K562 (cell line): ENCODE measurements around the gene ACBD5. TPM values are rescaled to one million over a fixed set of nuclear protein-coding genes. Genes with fewer than 3 reads are reported as not detected.

Source experiments
- BDP1 ChIP-seq: IDR thresholded peaks from 3 replicates; pipeline ENCODE4 v1.6.1; 2011; ENCODE audit not compliant: insufficient read length, insufficient read depth
- BRD9 ChIP-seq: fragments of 450-650 bp; IDR thresholded peaks from 2 replicates; pipeline ENCODE4 v1.6.1; 2018; ENCODE audit warnings: low read depth; ENCODE audit not compliant: partially characterized antibody
- CGGBP1 ChIP-seq: fragments of 250-450 bp; sonication (Bioruptor Pico); IDR thresholded peaks from 2 replicates; pipeline ENCODE4 v1.9.0; 2021; ENCODE audit warnings: mild to moderate bottlenecking
- EZH2 ChIP-seq: IDR thresholded peaks from 2 replicates; pipeline ENCODE4 v1.6.1; 2012; ENCODE audit warnings: low read depth, mild to moderate bottlenecking, inconsistent platforms, low read length, borderline replicate concordance
- KLF13 ChIP-seq: fragments of 450-650 bp; IDR thresholded peaks from 2 replicates; pipeline ENCODE4 v1.6.1; 2016; ENCODE audit warnings: missing genetic modification characterization, low read depth, mild to moderate bottlenecking, missing compliant biosample characterization, moderate library complexity, borderline replicate concordance
- MAFK ChIP-seq: IDR thresholded peaks from 2 replicates; pipeline ENCODE4 v1.6.1; 2011; ENCODE audit warnings: low read length, improper control_type of control experiment
- SP2 ChIP-seq: IDR thresholded peaks from 2 replicates; pipeline ENCODE4 v1.6.1; 2011; ENCODE audit warnings: mild to moderate bottlenecking, low read depth, low read length, moderate library complexity; ENCODE audit not compliant: poor library complexity, severe bottlenecking; ENCODE audit errors: extremely low read depth
- TBP ChIP-seq: optimal IDR thresholded peaks from 2 replicates; pipeline ENCODE3; 2011; ENCODE audit warnings: low read depth, low read length, improper control_type of control experiment
- XRCC4 ChIP-seq: IDR thresholded peaks from one replicate; pipeline ENCODE4 v1.6.1; 2011; ENCODE audit not compliant: insufficient read depth, insufficient read length; ENCODE audit errors: extremely low read depth
- YY1 ChIP-seq, 3 experiments: IDR thresholded peaks; 2 replicates each; pipeline ENCODE4 v1.6.1; 2011; ENCODE audit warnings: low read length in 2 of 3, mild to moderate bottlenecking in 2 of 3, moderate library complexity in 2 of 3, borderline replicate concordance in 1 of 3, control low read depth in 1 of 3, low read depth in 1 of 3; ENCODE audit not compliant: insufficient read depth in 3 of 3, insufficient replicate concordance in 2 of 3, control insufficient read depth in 1 of 3, insufficient read length in 1 of 3; ENCODE audit errors: extremely low read depth in 1 of 3
- ZBTB12 ChIP-seq: fragments of 250-450 bp; sonication (Bioruptor Pico); IDR thresholded peaks from 2 replicates; pipeline ENCODE4 v1.4.0; 2020
- ZBTB2 ChIP-seq: fragments of 450-650 bp; IDR thresholded peaks from 2 replicates; pipeline ENCODE4 v1.6.1; 2016; ENCODE audit warnings: antibody characterized with exemption
- ZEB2 ChIP-seq: fragments of 450-650 bp; IDR thresholded peaks from 2 replicates; pipeline ENCODE4 v1.6.1; 2016
- ZNF12 ChIP-seq: sonication (generic); formaldehyde crosslinking; IDR thresholded peaks from 2 replicates; pipeline ENCODE4 v1.4.0; 2020; ENCODE audit warnings: mild to moderate bottlenecking, missing genetic modification reagents
- ZNF23 ChIP-seq: fragments of 250-450 bp; sonication (Bioruptor Pico); IDR thresholded peaks from 2 replicates; pipeline ENCODE4 v1.4.0; 2020; ENCODE audit warnings: mild to moderate bottlenecking
- ZNF445 ChIP-seq: fragments of 250-450 bp; sonication (Bioruptor Pico); IDR thresholded peaks from 2 replicates; pipeline ENCODE4 v1.4.0; 2020; ENCODE audit warnings: low read depth, mild to moderate bottlenecking, moderate library complexity
- ZNF695 ChIP-seq: fragments of 450-650 bp; formaldehyde crosslinking; IDR thresholded peaks from 2 replicates; pipeline ENCODE4 v1.4.0; 2020; ENCODE audit warnings: mild to moderate bottlenecking, moderate library complexity
- ZNF764 ChIP-seq: fragments of 250-450 bp; sonication (Bioruptor Pico); IDR thresholded peaks from 2 replicates; pipeline ENCODE4 v1.4.0; 2020; ENCODE audit warnings: low read depth, mild to moderate bottlenecking, moderate library complexity
- ZNF830 ChIP-seq: fragments of 250-450 bp; sonication (Bioruptor Pico); IDR thresholded peaks from 2 replicates; pipeline ENCODE4 v1.5.0; 2021; ENCODE audit warnings: mild to moderate bottlenecking
- polyA plus RNA-seq, 8 experiments: library from polyadenylated mRNA; depleted of rRNA in 4 of 8; stranded (reverse) in 5 of 8; unstranded in 3 of 8; fragments of >200 nt; fragmentation: Nextera tagmentation in 2 of 8; fragmentation: Illumina TruSeq in 1 of 8; extraction: Ambion mirVana in 2 of 8; extraction: Trizol in 1 of 8; gene quantifications; 2 replicates each; pipeline versions ENCODE4 v1.2.1 to v1.2.3, GENCODE V29; 2011 to 2014; ENCODE audit warnings: inconsistent platforms in 1 of 8, missing spikeins in 1 of 8
- total RNA-seq, 7 experiments: library from RNA; depleted of rRNA in 6 of 7; stranded (reverse); fragments of >200 nt in 6 of 7; fragmentation: Illumina TruSeq in 2 of 7; extraction: Trizol in 2 of 7; gene quantifications; 2 replicates each; pipeline versions ENCODE4 v1.2.1 to v1.2.3, GENCODE V29; 2011 to 2021; ENCODE audit warnings: low replicate concordance in 1 of 7
- TF ChIP-seq, protein P1 (sequence below): fragments of 250-450 bp; sonication (Bioruptor Pico); IDR thresholded peaks from 2 replicates; pipeline ENCODE4 v1.8.0; 2021; ENCODE audit warnings: moderate library complexity, mild to moderate bottlenecking, inconsistent platforms

Gene ACBD5
- total and polyA plus RNA-seq, 9 of the 15 experiments (the other 6 are each of a cell fraction or from before 2014, with no cell fraction given), result 1.5 to 10.3 (median 7.8) TPM

GRCh38 chr10:27155066-27155754, 85.4 kb downstream of the ACBD5 start, which contains the start of gene MASTL (continued):
- TF ChIP-seq YY1 (IDR thresholded peaks at IDR 0.05; ENCODE audit: borderline replicate concordance in 1 of 3, control insufficient read depth in 1 of 3, extremely low read depth in 1 of 3, insufficient read depth in 3 of 3, insufficient read length in 1 of 3, insufficient replicate concordance in 2 of 3, low read depth in 1 of 3, low read length in 2 of 3), result peak in 2 of 3 experiments; percentile 78 to 89
- no peak for TF ChIP-seq ZEB2
- no peak for TF ChIP-seq ZNF12 (CRISPR knock-in tag)
- no peak for TF ChIP-seq ZNF23
- 0 out of 2 replicates have a peak, but pooled peaks have one; percentile 17 for TF ChIP-seq CGGBP1 (CRISPR knock-in tag)
- TF ChIP-seq XRCC4, result no peak
- TF ChIP-seq TBP, result peak; percentile 80
- TF ChIP-seq, protein P1, sequence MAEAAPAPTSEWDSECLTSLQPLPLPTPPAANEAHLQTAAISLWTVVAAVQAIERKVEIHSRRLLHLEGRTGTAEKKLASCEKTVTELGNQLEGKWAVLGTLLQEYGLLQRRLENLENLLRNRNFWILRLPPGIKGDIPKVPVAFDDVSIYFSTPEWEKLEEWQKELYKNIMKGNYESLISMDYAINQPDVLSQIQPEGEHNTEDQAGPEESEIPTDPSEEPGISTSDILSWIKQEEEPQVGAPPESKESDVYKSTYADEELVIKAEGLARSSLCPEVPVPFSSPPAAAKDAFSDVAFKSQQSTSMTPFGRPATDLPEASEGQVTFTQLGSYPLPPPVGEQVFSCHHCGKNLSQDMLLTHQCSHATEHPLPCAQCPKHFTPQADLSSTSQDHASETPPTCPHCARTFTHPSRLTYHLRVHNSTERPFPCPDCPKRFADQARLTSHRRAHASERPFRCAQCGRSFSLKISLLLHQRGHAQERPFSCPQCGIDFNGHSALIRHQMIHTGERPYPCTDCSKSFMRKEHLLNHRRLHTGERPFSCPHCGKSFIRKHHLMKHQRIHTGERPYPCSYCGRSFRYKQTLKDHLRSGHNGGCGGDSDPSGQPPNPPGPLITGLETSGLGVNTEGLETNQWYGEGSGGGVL (CRISPR knock-in tag), result no peak
- peak; percentile 83 for TF ChIP-seq ZBTB2
- peak; percentile 83 for TF ChIP-seq ZBTB12
- TF ChIP-seq BRD9, result peak; percentile 10
- no peak for TF ChIP-seq SP2
- TF ChIP-seq KLF13 (tag), result peak; percentile 35; the same call in 1 of the 2 replicates
- no peak for TF ChIP-seq BDP1
- TF ChIP-seq ZNF445 (CRISPR knock-in tag), result no peak
- TF ChIP-seq ZNF764, result no peak
- no peak for TF ChIP-seq ZNF695 (CRISPR knock-in tag)
- no peak for TF ChIP-seq ZNF830 (CRISPR knock-in tag)
- TF ChIP-seq MAFK, result no peak
- no peak for TF ChIP-seq EZH2
